ENCODE results near the gene EFCC1. TPM values are rescaled to one million over a fixed set of nuclear protein-coding genes. Genes with fewer than 3 reads are reported as not detected.
A peak's percentile ranks its signal among the peaks of the same experiment; 100 is the strongest.

EFCC1 gene
- total RNA-seq, 1 donor from 2014 or later, result 0.67 TPM

DNA sequence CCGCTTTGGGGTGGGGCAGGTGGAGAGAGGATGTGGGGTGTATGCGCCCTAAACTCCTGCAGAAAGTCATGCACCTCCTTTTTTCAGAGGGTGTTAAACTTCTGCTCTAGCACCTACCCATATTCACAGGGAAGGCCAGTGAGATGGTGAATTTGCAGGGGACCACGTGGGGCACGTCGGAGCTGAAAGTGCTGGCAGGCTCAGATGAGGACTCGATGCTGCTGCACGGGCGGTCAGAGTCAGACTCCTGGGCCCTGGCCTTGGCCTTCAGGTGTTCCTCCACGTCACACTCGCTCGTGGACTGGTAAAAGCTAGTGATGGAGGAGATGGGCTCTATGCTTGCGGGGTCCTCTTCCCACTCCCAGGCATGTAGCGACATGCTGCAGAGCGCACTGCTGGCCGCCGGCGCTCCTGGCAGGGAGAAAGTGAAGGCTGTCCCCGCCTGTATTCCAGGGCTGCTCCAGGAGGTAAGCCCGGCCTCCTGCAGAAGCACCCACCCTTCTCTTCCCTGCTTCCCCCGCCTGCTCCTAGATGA, 8.1 kb upstream of the EFCC1 start:
- Mint-ChIP-seq H3K36me3 (no peaks in the 10 kb centered on the region), H3K27ac (peak overlapping the region; percentile 36), H3K9me3 (peaks cover 5% of the 10 kb centered on the region), H3K4me1 (peaks cover 13% of the 10 kb centered on the region), H3K27me3 (ENCODE audit: low read depth) (peaks cover 50% of the 10 kb centered on the region), H3K4me3 (peak overlapping the region; percentile 75)
- peak in 1 of 2 experiments; percentile 45 for DNase-seq (ENCODE audit: low spot score in 2 of 2, unreplicated experiment in 2 of 2)
- TF ChIP-seq, protein P1, sequence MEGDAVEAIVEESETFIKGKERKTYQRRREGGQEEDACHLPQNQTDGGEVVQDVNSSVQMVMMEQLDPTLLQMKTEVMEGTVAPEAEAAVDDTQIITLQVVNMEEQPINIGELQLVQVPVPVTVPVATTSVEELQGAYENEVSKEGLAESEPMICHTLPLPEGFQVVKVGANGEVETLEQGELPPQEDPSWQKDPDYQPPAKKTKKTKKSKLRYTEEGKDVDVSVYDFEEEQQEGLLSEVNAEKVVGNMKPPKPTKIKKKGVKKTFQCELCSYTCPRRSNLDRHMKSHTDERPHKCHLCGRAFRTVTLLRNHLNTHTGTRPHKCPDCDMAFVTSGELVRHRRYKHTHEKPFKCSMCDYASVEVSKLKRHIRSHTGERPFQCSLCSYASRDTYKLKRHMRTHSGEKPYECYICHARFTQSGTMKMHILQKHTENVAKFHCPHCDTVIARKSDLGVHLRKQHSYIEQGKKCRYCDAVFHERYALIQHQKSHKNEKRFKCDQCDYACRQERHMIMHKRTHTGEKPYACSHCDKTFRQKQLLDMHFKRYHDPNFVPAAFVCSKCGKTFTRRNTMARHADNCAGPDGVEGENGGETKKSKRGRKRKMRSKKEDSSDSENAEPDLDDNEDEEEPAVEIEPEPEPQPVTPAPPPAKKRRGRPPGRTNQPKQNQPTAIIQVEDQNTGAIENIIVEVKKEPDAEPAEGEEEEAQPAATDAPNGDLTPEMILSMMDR (IDR thresholded peaks at IDR 0.05; ENCODE audit: unreplicated experiment), result no peak

DNA sequence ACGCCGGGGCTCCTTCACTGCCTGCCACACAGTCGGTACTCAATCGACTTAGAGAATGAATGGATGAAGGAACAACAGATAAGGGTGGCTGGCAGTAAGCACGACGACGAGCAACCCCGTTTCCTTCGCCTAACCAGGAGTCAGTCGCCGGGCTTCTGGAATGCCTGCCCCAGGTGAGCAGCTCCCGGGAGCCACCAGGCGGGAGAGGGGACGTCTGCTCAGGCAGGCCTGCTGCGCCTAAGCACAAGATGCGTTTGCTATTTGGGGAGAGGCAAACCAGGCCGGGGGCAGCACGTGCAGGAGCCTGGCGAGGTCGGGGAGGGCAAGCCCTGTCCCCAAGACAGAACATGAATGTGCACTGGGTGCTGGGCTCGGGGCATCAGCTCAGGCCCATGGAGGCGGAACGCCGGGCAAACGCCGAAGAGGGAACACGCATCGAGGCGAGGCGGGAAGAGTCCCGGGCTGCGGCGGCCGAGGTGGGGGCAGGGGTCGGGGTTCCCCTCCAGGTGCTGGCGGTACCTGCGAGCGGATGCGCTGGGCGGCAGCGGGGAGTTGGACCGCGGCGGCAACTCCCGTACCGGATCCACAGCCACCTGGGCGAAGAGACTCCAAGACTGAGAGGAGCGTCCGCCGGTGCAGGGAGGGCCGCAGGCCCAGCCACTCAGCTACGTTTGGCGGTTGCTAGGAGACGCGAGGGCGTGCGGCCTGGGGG, 7.5 kb upstream of the EFCC1 start, which contains the start of gene CFAP92:
Gene CFAP92 (minus strand): TSS at position 616 of the 712 bp plus-strand sequence. CDS start 772 bp downstream, outside the sequence.
- Mint-ChIP-seq H3K4me1 (peaks cover 13% of the 10 kb centered on the region), H3K27ac (peak within 1 kb of the TSS; percentile 36)

DNA sequence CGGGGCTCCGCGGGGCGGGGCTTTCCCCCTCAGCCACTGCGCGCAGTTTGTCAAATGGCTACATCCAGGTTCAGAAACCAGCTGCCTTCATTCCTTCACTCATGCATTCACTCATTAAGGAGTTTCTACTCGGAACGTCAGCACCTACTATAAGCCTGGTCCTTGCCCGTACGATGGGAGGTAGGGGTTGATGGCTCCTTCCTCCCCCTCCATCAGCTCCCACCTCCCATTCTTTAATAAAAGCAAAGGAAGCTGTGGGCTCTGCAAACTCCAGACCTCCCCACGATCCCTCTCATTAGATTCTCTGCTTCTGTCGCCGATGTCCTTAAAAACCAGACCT, 7.0 kb upstream of the EFCC1 start:
- H3K36me3 Mint-ChIP-seq, result no peaks in the 10 kb centered on the region
- peaks cover 5% of the 10 kb centered on the region for H3K9me3 Mint-ChIP-seq
- peaks cover 61% of the 10 kb centered on the region for H3K27me3 Mint-ChIP-seq (ENCODE audit: low read depth)
- H3K4me1 Mint-ChIP-seq, result peaks cover 18% of the 10 kb centered on the region
- DNase-seq (ENCODE audit: low spot score in 2 of 2, unreplicated experiment in 2 of 2), result no peak
- TF ChIP-seq, protein P1 (IDR thresholded peaks at IDR 0.05; ENCODE audit: unreplicated experiment), result no peak
- H3K27ac Mint-ChIP-seq, result no peak overlapping the region
- peak overlapping the region; percentile 75 for H3K4me3 Mint-ChIP-seq

More for the DNA sequence above, 7.5 kb upstream of the EFCC1 start, which contains the start of gene CFAP92:
- peaks cover 56% of the 10 kb centered on the region for H3K27me3 Mint-ChIP-seq (ENCODE audit: low read depth)
- H3K36me3 Mint-ChIP-seq, result no peaks in the 10 kb centered on the region
- DNase-seq (ENCODE audit: low spot score in 2 of 2, unreplicated experiment in 2 of 2), result peak; percentile 88 to 95
- H3K4me3 Mint-ChIP-seq, result peak within 1 kb of the TSS; percentile 75
- peaks cover 5% of the 10 kb centered on the region for H3K9me3 Mint-ChIP-seq
- TF ChIP-seq, protein P1 (IDR thresholded peaks at IDR 0.05; ENCODE audit: unreplicated experiment), result no peak

DNA sequence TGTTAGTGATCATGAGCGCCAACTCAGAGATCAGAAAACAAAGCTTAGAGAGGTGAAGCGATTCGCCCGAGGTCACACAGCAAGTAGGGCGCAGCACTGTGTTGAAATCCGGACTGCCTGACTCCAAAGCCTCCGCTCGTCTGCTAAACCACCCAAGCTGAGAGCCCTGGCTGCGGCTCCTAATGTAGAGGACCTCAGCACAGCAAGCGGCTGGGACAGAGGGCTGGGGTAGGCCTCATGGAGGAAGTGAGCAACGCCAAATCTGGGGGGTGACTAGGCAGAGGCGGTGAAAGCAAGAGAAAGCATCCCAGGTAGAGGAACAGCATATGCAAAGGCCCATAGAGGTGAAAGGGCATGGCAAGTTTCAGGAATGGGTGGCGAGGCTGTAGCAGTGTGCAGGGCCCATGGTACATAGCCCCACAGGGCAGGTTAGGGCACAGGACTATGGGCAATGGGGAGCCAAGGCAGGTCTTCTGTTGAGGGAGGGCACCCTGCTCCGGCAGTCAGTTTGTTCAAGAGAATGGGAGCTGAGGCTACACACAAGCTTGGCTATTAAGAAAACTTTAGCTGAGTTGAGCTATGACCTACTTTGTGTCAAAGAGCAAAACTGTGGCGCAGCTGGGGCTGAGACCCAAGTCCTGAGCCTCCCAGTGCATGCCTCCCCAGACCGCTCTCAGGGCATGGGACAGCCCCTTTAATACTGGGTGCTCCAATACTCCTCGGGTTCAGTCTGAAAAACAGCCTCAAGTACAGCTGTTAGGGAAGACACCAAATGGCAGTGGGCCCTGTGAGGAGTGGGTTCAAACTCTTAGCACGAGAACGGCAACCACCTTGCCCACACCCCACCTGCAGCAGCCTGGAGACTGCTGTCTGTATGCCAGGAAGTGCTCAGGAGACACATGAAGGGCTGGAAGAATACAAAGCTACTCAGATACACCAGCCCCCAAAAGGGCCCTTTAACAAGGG, 6.2 kb upstream of the EFCC1 start:
- TF ChIP-seq, protein P1 (IDR thresholded peaks at IDR 0.05; ENCODE audit: unreplicated experiment), result no peak
- no peaks in the 10 kb centered on the region for H3K36me3 Mint-ChIP-seq
- H3K27me3 Mint-ChIP-seq (ENCODE audit: low read depth), result peaks cover 67% of the 10 kb centered on the region
- DNase-seq (ENCODE audit: low spot score in 2 of 2, unreplicated experiment in 2 of 2), result no peak
- H3K4me1 Mint-ChIP-seq, result peaks cover 18% of the 10 kb centered on the region
- peaks cover 5% of the 10 kb centered on the region for H3K9me3 Mint-ChIP-seq
- peak overlapping the region; percentile 75 for H3K4me3 Mint-ChIP-seq
- H3K27ac Mint-ChIP-seq, result no peak overlapping the region

DNA sequence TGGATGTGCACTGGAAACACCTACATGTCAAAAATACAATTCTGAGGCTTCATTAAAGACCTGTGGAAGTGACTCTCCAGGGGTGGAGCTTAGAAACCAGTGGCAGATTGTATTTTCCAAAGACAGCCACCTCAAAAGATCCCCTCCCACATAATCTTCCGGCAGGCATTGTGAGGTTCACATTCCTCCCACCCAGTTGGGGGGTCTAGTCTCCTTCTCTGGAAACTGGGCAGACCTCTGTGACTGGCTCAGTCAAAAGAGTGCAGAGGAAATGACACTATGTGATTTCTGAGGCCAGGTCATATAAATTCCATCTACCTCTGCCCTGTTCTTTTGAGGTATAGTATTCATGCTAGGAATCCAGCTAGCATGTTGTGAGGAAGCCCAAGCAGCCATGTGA, 5.4 kb upstream of the EFCC1 start:
- no peak for DNase-seq (ENCODE audit: low spot score in 2 of 2, unreplicated experiment in 2 of 2)
- TF ChIP-seq, protein P1 (IDR thresholded peaks at IDR 0.05; ENCODE audit: unreplicated experiment), result no peak
- Mint-ChIP-seq H3K4me1 (peaks cover 21% of the 10 kb centered on the region), H3K27ac (no peak overlapping the region), H3K36me3 (no peaks in the 10 kb centered on the region), H3K9me3 (peaks cover 5% of the 10 kb centered on the region), H3K27me3 (ENCODE audit: low read depth) (peaks cover 76% of the 10 kb centered on the region), H3K4me3 (no peak overlapping the region)
